ENCODE measurements around the gene UST. TPM values are rescaled to one million over a fixed set of nuclear protein-coding genes. Genes with fewer than 3 reads are reported as not detected.

Gene UST
- total and polyA plus RNA-seq, 2 of the 8 experiments (the other 6 are each of a cell fraction or from before 2014, with no cell fraction given) = 13.5 to 34.5 TPM

GRCh38 chr6:148854992-148855391 is 108.2 kb downstream of the UST start:
- H4K5ac ChIP-seq (ENCODE audit: insufficient read length, low read depth, low read length) = no peak overlapping the region
- peak overlapping the region in 1 of 2 experiments; percentile 63; a peak in 2 of 4 replicates for H3K4me2 ChIP-seq (ENCODE audit: insufficient read depth in 1 of 2, low read depth in 2 of 2, low read length in 2 of 2)
- H4K8ac ChIP-seq (ENCODE audit: extremely low read depth, insufficient read depth, low read length) = no peak overlapping the region
- H3K4ac ChIP-seq (replicated peaks; ENCODE audit: insufficient read length, low read depth, low read length) = no peak overlapping the region
- H2BK120ac ChIP-seq (replicated peaks; ENCODE audit: low read depth, low read length) = no peak overlapping the region
- peak overlapping the region; percentile 39; the same call in 1 of the 2 replicates for H2AK5ac ChIP-seq (ENCODE audit: low read depth, low read length)
- H3K14ac ChIP-seq (ENCODE audit: insufficient read length) = no peak overlapping the region
- H3K79me2 ChIP-seq (ENCODE audit: control insufficient read depth in 1 of 2, insufficient read depth in 2 of 2, low read length in 2 of 2) = peaks cover 9 to 80% of the 10 kb centered on the region in 2 experiments
- H2BK5ac ChIP-seq (ENCODE audit: low read depth, low read length) = 0 out of 2 replicates have a peak overlapping the region, but pooled peaks have one; percentile 24
- CTCF ChIA-PET (ENCODE audit: partially characterized antibody) = no interaction called here
- no peaks in the 10 kb centered on the region for H3K27me3 ChIP-seq (replicated peaks in 1 of 4; ENCODE audit: control insufficient read depth in 3 of 4, extremely low read depth in 1 of 4, insufficient read depth in 3 of 4, low read length in 3 of 4)
- H4K91ac ChIP-seq (replicated peaks; ENCODE audit: insufficient read length, low read length) = no peak overlapping the region
- no peak overlapping the region for H2BK20ac ChIP-seq (ENCODE audit: low read length)
- H2AFZ ChIP-seq (ENCODE audit: low read length) = no peak overlapping the region
- H3K9ac ChIP-seq (replicated peaks in 1 of 4; ENCODE audit: extremely low read depth in 1 of 4, low read depth in 3 of 4, low read length in 3 of 4) = peak overlapping the region in 1 of 4 experiments; percentile 28; a peak in 1 of 7 replicates
- H3K23ac ChIP-seq (ENCODE audit: insufficient read length) = no peak overlapping the region
- H3K79me1 ChIP-seq (ENCODE audit: low read depth, low read length) = peaks cover 12% of the 10 kb centered on the region
- no peaks in the 10 kb centered on the region for H3K36me3 ChIP-seq (ENCODE audit: control insufficient read depth in 2 of 4, insufficient read depth in 4 of 4, low read length in 3 of 4)
- no peak for DNase-seq (ENCODE audit: low read depth in 1 of 2, low spot score in 2 of 2)
- no peak for TF ChIP-seq BCL11A (IDR thresholded peaks at IDR 0.05; ENCODE audit: low read depth in 2 of 2, low read length in 2 of 2)
- TF ChIP-seq CHD2 (IDR thresholded peaks at IDR 0.05; ENCODE audit: low read length) = peak; percentile 69; the same call in 1 of the 2 replicates
- TF ChIP-seq GTF2F1 (IDR thresholded peaks at IDR 0.05; ENCODE audit: borderline replicate concordance, low read depth, low read length) = no peak
- TF ChIP-seq CBX5 (IDR thresholded peaks at IDR 0.05; ENCODE audit: low read depth, low read length) = no peak
- 0 out of 2 replicates have a peak, but pooled peaks have one; percentile 12 for TF ChIP-seq MAX (IDR thresholded peaks at IDR 0.05)
- no peak overlapping the region for H3K56ac ChIP-seq (replicated peaks; ENCODE audit: insufficient read length, low read depth, low read length)
- H4K20me1 ChIP-seq (replicated peaks in 1 of 2; ENCODE audit: control insufficient read depth in 1 of 2, insufficient read depth in 2 of 2, low read length in 2 of 2) = peaks cover 3 to 6% of the 10 kb centered on the region in 2 experiments
- H3K23me2 ChIP-seq (ENCODE audit: low read depth, low read length) = no peaks in the 10 kb centered on the region
- H3K9me3 ChIP-seq (ENCODE audit: insufficient read depth in 2 of 2, low read depth in 1 of 2, low read length in 1 of 2) = no peaks in the 10 kb centered on the region
- POLR2A ChIA-PET (ENCODE audit: partially characterized antibody) = interaction anchor here (1.3 to 1.8 kb wide), 3 partner anchors 8 to 15 kb away, joined by 3 to 4 read pairs (median 4); no protein-coding TSS in a partner anchor
- H3K27ac ChIP-seq (ENCODE audit: low read depth, low read length) = no peak overlapping the region
- peak overlapping the region; percentile 32; the same call in 1 of the 2 replicates for H3K18ac ChIP-seq (ENCODE audit: extremely low read depth, low read length)
- peak overlapping the region; percentile 46; the same call in 1 of the 2 replicates for H2BK15ac ChIP-seq (ENCODE audit: low read length)
- peaks cover 9 to 19% (median 15%) of the 10 kb centered on the region in 4 experiments; a peak in 5 of 7 replicates for H3K4me1 ChIP-seq (replicated peaks in 1 of 4; ENCODE audit: control insufficient read depth in 3 of 4, insufficient read depth in 4 of 4, low read length in 3 of 4)
- H3K4me3 ChIP-seq (ENCODE audit: extremely low read depth in 1 of 4, insufficient read depth in 2 of 4, low read depth in 3 of 4, low read length in 4 of 4) = no peak overlapping the region; a peak in 1 of 8 replicates
- no peak overlapping the region; the same call in 1 of the 2 replicates for H2BK12ac ChIP-seq (ENCODE audit: low read depth, low read length)
- no peak for FAIRE-seq
- 52% methylated on average over 11 of the region's 11 CpGs; no CpG with 5 or more reads in 1 of the 2 experiments for WGBS, 2 experiments (ENCODE audit: extremely low coverage in 1 of 2, insufficient coverage in 1 of 2, insufficient read length in 1 of 2, insufficient replicate concordance in 2 of 2, low coverage in 1 of 2, low lambda C conversion rate in 2 of 2, missing lambda C conversion rate in 1 of 2)

Measured in H1 (cell line).